Loucy (cell line): Measurements from ENCODE around the gene OSGIN1.
A peak's percentile ranks its signal among the peaks of the same experiment; 100 is the strongest.

Experiments
- H2AFZ ChIP-seq: fragments of 200-600 bp; sonication (generic); 2 replicates; pipeline ENCODE4 v1.6.0; 2016; ENCODE audit warnings: antibody characterized with exemption, mild to moderate bottlenecking, low read length, moderate library complexity
- H3F3A ChIP-seq: fragments of 200-600 bp; 2 replicates; pipeline ENCODE4 v1.6.0; 2016; ENCODE audit warnings: antibody characterized with exemption, low read depth, mild to moderate bottlenecking
- H3K27me3 ChIP-seq: fragments of 200-600 bp; sonication (generic); 2 replicates; pipeline ENCODE4 v1.6.1; 2014; ENCODE audit warnings: low read length, mild to moderate bottlenecking; ENCODE audit not compliant: insufficient read depth, poor library complexity, severe bottlenecking
- H3K36me3 ChIP-seq: fragments of 200-600 bp; sonication (generic); 2 replicates; pipeline ENCODE4 v1.6.1; 2016; ENCODE audit warnings: low read length; ENCODE audit not compliant: insufficient read depth
- H3K4me1 ChIP-seq: fragments of 200-600 bp; sonication (generic); 2 replicates; pipeline ENCODE4 v1.5.1; 2014; ENCODE audit warnings: low read length, mild to moderate bottlenecking; ENCODE audit not compliant: insufficient read depth, poor library complexity, severe bottlenecking
- H3K4me2 ChIP-seq: fragments of 200-600 bp; sonication (generic); 2 replicates; pipeline ENCODE4 v1.6.0; 2014; ENCODE audit warnings: antibody characterized with exemption, low read length, low read depth, mild to moderate bottlenecking; ENCODE audit not compliant: poor library complexity, severe bottlenecking
- H3K4me3 ChIP-seq: fragments of 200-600 bp; sonication (generic); 2 replicates; pipeline ENCODE4 v1.5.1; 2014; ENCODE audit warnings: low read length, mild to moderate bottlenecking, mixed read lengths; ENCODE audit not compliant: poor library complexity, severe bottlenecking
- H3K79me2 ChIP-seq: fragments of 200-600 bp; sonication (generic); 2 replicates; pipeline ENCODE4 v1.6.1; 2014; ENCODE audit warnings: low read length; ENCODE audit not compliant: insufficient read depth
- H3K9ac ChIP-seq: fragments of 200-600 bp; sonication (generic); 2 replicates; pipeline ENCODE4 v1.6.0; 2014; ENCODE audit warnings: mild to moderate bottlenecking, low read depth, low read length, moderate library complexity; ENCODE audit not compliant: poor library complexity, severe bottlenecking
- H3K9me2 ChIP-seq: fragments of 200-600 bp; sonication (generic); replicated peaks from 2 replicates; pipeline ENCODE4 v1.6.1; 2016; ENCODE audit warnings: low read depth, low read length, mixed read lengths
- H3K9me3 ChIP-seq: fragments of 200-600 bp; sonication (generic); 2 replicates; pipeline ENCODE4 v1.6.1; 2014; ENCODE audit warnings: mild to moderate bottlenecking, antibody characterized with exemption, low read length, low read depth; ENCODE audit not compliant: insufficient read depth
- H4K20me1 ChIP-seq: fragments of 200-600 bp; sonication (generic); 2 replicates; pipeline ENCODE4 v1.6.0; 2014; ENCODE audit warnings: antibody characterized with exemption, low read length, mild to moderate bottlenecking; ENCODE audit not compliant: insufficient read depth, poor library complexity, severe bottlenecking
- EZH2phosphoT487 ChIP-seq: fragments of 200-600 bp; IDR thresholded peaks from 2 replicates; pipeline ENCODE4 v1.6.1; 2018; ENCODE audit warnings: antibody characterized with exemption, mild to moderate bottlenecking, moderate library complexity, borderline replicate concordance
- TF ChIP-seq, protein P1 (sequence below): fragments of 200-600 bp; sonication (generic); conservative IDR thresholded peaks from 2 replicates; pipeline ENCODE4 v1.5.1; 2014; ENCODE audit warnings: mild to moderate bottlenecking, antibody characterized with exemption, low read length

OSGIN1 gene

DNA sequence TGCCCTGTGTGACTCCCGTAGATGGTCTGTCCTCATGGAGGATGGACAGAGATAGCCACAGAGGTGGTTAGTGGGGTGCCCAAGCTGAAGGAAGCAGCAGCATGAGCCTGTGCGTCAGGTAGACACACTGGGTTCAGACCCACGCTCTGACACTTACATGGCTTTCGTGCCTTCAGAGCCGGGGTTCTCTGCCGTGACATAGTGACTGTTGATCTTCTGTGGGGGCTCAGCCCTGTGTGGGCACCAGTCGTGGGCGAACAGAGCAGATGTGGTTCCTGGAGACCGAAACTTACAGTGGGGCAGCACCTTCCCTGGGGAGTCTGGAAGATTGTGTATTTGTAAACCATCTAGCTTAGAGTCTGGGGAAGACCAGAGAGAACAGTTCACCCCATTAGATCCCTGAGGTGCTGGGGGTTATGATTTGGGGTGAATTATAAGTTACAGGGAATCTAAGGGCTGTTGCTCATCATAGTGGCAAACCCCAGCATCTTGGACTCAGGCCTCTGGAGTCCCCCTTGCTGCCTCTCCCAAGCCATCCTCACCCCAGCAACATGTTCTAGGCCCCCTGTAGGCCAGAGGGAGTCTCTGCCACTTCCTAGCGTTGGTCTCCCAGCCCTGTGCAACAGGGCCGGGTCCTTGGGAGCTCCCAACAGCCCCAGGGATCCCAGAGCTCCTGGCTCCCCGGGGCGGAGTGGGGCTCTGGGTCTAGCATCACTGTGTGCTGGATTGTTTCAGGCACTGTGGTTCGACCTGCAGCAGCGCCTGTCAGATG, 43.6 kb downstream of the OSGIN1 start:
- Histone ChIP-seq H3K27me3 (no peaks in the 10 kb centered on the region), H3K36me3 (no peaks in the 10 kb centered on the region), H3K4me1 (no peaks in the 10 kb centered on the region), H3K4me3 (no peak overlapping the region), H4K20me1 (no peaks in the 10 kb centered on the region), H3K79me2 (no peaks in the 10 kb centered on the region), H2AFZ (no peak overlapping the region), H3K9me3 (0 out of 2 replicates have a peak, but pooled peaks cover 4% of the 10 kb centered on the region), H3K9me2 (no peaks in the 10 kb centered on the region), H3K9ac (no peak overlapping the region), H3F3A (no peaks in the 10 kb centered on the region), H3K4me2 (no peak overlapping the region)
- no peak for TF ChIP-seq EZH2phosphoT487
- TF ChIP-seq, protein P1, sequence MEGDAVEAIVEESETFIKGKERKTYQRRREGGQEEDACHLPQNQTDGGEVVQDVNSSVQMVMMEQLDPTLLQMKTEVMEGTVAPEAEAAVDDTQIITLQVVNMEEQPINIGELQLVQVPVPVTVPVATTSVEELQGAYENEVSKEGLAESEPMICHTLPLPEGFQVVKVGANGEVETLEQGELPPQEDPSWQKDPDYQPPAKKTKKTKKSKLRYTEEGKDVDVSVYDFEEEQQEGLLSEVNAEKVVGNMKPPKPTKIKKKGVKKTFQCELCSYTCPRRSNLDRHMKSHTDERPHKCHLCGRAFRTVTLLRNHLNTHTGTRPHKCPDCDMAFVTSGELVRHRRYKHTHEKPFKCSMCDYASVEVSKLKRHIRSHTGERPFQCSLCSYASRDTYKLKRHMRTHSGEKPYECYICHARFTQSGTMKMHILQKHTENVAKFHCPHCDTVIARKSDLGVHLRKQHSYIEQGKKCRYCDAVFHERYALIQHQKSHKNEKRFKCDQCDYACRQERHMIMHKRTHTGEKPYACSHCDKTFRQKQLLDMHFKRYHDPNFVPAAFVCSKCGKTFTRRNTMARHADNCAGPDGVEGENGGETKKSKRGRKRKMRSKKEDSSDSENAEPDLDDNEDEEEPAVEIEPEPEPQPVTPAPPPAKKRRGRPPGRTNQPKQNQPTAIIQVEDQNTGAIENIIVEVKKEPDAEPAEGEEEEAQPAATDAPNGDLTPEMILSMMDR: peak; percentile 51

DNA sequence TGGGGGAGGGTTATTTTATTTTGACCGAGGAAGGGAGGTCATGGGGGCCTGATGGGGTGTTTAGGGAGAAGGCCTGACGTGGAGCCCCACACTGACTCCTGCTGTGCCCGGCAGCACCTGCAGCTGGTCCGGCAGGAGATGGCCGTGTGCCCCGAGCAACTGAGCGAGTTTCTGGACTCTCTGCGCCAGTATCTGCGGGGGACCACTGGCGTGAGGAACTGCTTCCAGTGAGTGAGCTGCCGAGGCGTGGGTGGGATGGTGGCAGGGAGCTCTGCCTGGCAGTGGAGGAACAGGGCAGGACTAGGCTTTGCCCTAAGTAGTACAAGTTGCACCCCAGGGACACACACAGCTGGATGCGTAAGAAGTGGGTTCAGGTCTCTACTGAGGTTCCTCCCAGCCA, 45.1 kb downstream of the OSGIN1 start:
- Histone ChIP-seq H3K9me3 (no peaks in the 10 kb centered on the region), H3K4me2 (no peak overlapping the region)
- TF ChIP-seq, protein P1: no peak
- no peak for TF ChIP-seq EZH2phosphoT487

DNA sequence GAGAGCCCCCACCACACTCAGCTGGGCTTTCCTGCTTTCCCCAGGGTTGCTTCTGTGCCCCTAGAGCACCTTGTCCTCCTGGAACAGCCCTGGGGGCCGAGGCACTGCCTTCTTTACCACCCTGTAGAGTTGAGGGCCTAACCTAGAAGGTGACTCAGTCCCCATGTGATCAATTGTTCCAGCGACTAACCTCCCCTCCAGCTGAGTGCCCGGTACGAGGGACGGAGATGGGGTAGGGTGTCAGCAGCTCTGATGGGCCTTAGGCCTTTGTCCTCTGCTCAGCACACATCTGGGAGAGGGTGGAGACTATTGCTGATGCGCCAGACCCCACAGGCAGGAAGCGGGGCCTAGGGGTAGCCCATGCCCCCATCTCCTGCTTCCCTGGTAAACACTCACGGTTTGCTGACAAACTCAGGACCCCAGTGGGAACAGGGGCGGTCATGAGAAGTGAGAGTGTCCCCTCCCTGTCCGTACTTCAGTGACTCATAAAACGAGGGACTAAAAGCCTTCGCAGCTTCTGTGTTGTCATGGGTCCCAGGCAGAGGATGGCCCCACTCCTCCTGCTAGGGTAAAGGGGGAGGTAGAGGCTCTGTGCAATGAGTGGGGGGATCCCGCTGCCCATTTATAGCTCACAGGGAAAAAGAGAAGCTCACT, 48.1 kb downstream of the OSGIN1 start:
- Histone ChIP-seq H3F3A (no peaks in the 10 kb centered on the region), H3K4me2 (no peak overlapping the region), H3K36me3 (no peaks in the 10 kb centered on the region), H3K9ac (no peak overlapping the region), H3K4me3 (no peak overlapping the region), H3K79me2 (no peaks in the 10 kb centered on the region), H3K9me2 (no peaks in the 10 kb centered on the region), H3K9me3 (no peaks in the 10 kb centered on the region), H3K4me1 (no peaks in the 10 kb centered on the region), H4K20me1 (no peaks in the 10 kb centered on the region), H3K27me3 (no peaks in the 10 kb centered on the region), H2AFZ (no peak overlapping the region)
- TF ChIP-seq EZH2phosphoT487: no peak
- TF ChIP-seq, protein P1: no peak

More for the DNA sequence above, 45.1 kb downstream of the OSGIN1 start:
- Histone ChIP-seq H3K79me2 (no peaks in the 10 kb centered on the region), H3K9ac (no peak overlapping the region), H3K4me1 (no peaks in the 10 kb centered on the region), H3K36me3 (no peaks in the 10 kb centered on the region), H4K20me1 (no peaks in the 10 kb centered on the region), H3K4me3 (no peak overlapping the region), H3F3A (no peaks in the 10 kb centered on the region), H3K9me2 (no peaks in the 10 kb centered on the region), H3K27me3 (no peaks in the 10 kb centered on the region), H2AFZ (no peak overlapping the region)
